Left renal pelvis (tissue), 4 donors: ENCODE results near the gene PUS1. TPM values are rescaled to one million over a fixed set of nuclear protein-coding genes. Genes with fewer than 3 reads are reported as not detected.

Source experiments
- DNase-seq, 4 donors: peaks; one replicate each; pipeline ENCODE4 v3.0.0-alpha.2; 2013; ENCODE audit warnings: low read depth in 4 of 4, low spot score in 3 of 4
- polyA plus RNA-seq, 4 donors: library from polyadenylated mRNA; unstranded; fragments of 120-200 nt; gene quantifications; one replicate each; pipeline ENCODE4 v1.2.1, GENCODE V29; 2013; ENCODE audit not compliant: insufficient read length in 4 of 4

Gene PUS1
- polyA plus RNA-seq, 4 donors: 9.4 to 24.6 (median 13.3) TPM

GRCh38 chr12:131915000-131915689 lies 13.9 kb upstream of the PUS1 start:
- no peak for DNase-seq

- no peak for DNase-seq
Measured at GRCh38 chr12:131915823-131916222, 13.3 kb upstream of the PUS1 start.

GRCh38 chr12:131916306-131917138 lies 12.6 kb upstream of the PUS1 start:
- no peak for DNase-seq

- DNase-seq: no peak
Measured at GRCh38 chr12:131917139-131917710, 11.9 kb upstream of the PUS1 start.

GRCh38 chr12:131917711-131918306 lies 11.3 kb upstream of the PUS1 start:
- no peak for DNase-seq

GRCh38 chr12:131918311-131919050 lies 10.6 kb upstream of the PUS1 start:
- no peak for DNase-seq

- DNase-seq: no peak
Measured at GRCh38 chr12:131919051-131919347, 10.1 kb upstream of the PUS1 start.

GRCh38 chr12:131919366-131920156 lies 9.5 kb upstream of the PUS1 start:
- DNase-seq: no peak

- no peak for DNase-seq
Measured at GRCh38 chr12:131920157-131920508, 8.9 kb upstream of the PUS1 start.

GRCh38 chr12:131920902-131921840 lies 7.9 kb upstream of the PUS1 start:
- no peak for DNase-seq

- DNase-seq: no peak
Measured at GRCh38 chr12:131921866-131922769, 7.0 kb upstream of the PUS1 start.

- no peak for DNase-seq
Measured at GRCh38 chr12:131922772-131923171, 6.3 kb upstream of the PUS1 start.

GRCh38 chr12:131923260-131923659 lies 5.8 kb upstream of the PUS1 start:
- DNase-seq: no peak

GRCh38 chr12:131927110-131928079 lies 1.7 kb upstream of the PUS1 start:
- no peak for DNase-seq

- no peak for DNase-seq
Measured at GRCh38 chr12:131928080-131928710, 881 bp upstream of the PUS1 start.
